C4-2B (cell line): ENCODE data around the gene MUC5AC.
"Not testable (repeated sequence)": the region's sequence is repeated elsewhere in the genome, so short reads cannot be mapped to it uniquely, and the experiment has no call there.

Experiments used
- CTCF ChIP-seq: fragments of 450-650 bp; conservative IDR thresholded peaks from 2 replicates; pipeline ENCODE4 v1.5.1; 2017; ENCODE audit warnings: mild to moderate bottlenecking
- ZFX ChIP-seq: fragments of 450-650 bp; IDR thresholded peaks from 2 replicates; pipeline ENCODE4 v1.6.1; 2017

- TF ChIP-seq CTCF, ZFX: not testable (repeated sequence)
Observed at GRCh38 chr11:1215826-1216225, 58.1 kb downstream of the MUC5AC start.
